Endodermal cell (in vitro differentiated cells): ENCODE results near the gene ALCAM. TPM values are rescaled to one million over a fixed set of nuclear protein-coding genes. Genes with fewer than 3 reads are reported as not detected.

ENCODE experiments used
- DNase-seq: peaks from one replicate; pipeline ENCODE4 v3.0.0-alpha.2; 2017
- H3K27ac ChIP-seq: 2 replicates; pipeline ENCODE4 v1.5.1; 2013; ENCODE audit warnings: mild to moderate bottlenecking, low read depth, low read length, moderate library complexity
- H3K27me3 ChIP-seq: 2 replicates; pipeline ENCODE4 v1.6.1; 2013; ENCODE audit warnings: mild to moderate bottlenecking, low read length, moderate library complexity; ENCODE audit not compliant: insufficient read depth, control insufficient read depth, poor library complexity, severe bottlenecking
- H3K36me3 ChIP-seq: 2 replicates; pipeline ENCODE4 v1.7.0; 2013; ENCODE audit warnings: mild to moderate bottlenecking, low read length, moderate library complexity; ENCODE audit not compliant: control insufficient read depth, insufficient read depth
- H3K4me1 ChIP-seq: one replicate; pipeline ENCODE4 v1.7.0; 2013; ENCODE audit warnings: low read length; ENCODE audit not compliant: control insufficient read depth, insufficient read depth
- H3K4me3 ChIP-seq: 2 replicates; pipeline ENCODE4 v1.5.1; 2013; ENCODE audit warnings: mild to moderate bottlenecking, low read length, moderate library complexity
- H3K9ac ChIP-seq: 2 replicates; pipeline ENCODE4 v1.6.1; 2013; ENCODE audit warnings: mild to moderate bottlenecking, low read length, moderate library complexity; ENCODE audit not compliant: poor library complexity, severe bottlenecking; ENCODE audit errors: extremely low read depth
- H3K9me3 ChIP-seq: 2 replicates; pipeline ENCODE4 v1.6.1; 2013; ENCODE audit warnings: mild to moderate bottlenecking, low read length, moderate library complexity; ENCODE audit not compliant: control insufficient read depth
- H3K27ac Mint-ChIP-seq: 2 replicates; pipeline ENCODE4 v1.8.0; 2020; ENCODE audit warnings: mixed read lengths
- H3K27me3 Mint-ChIP-seq: 2 replicates; pipeline ENCODE4 v1.8.0; 2021; ENCODE audit warnings: mild to moderate bottlenecking, mixed read lengths; ENCODE audit not compliant: insufficient read depth
- H3K36me3 Mint-ChIP-seq: 2 replicates; pipeline ENCODE4 v1.8.0; 2020; ENCODE audit warnings: low read depth, mixed read lengths
- H3K4me1 Mint-ChIP-seq: 2 replicates; pipeline ENCODE4 v1.8.0; 2020; ENCODE audit warnings: mixed read lengths
- H3K4me3 Mint-ChIP-seq: 2 replicates; pipeline ENCODE4 v1.8.0; 2020; ENCODE audit warnings: mild to moderate bottlenecking, moderate library complexity, mixed read lengths
- H3K9me3 Mint-ChIP-seq: 2 replicates; pipeline ENCODE4 v1.8.0; 2020; ENCODE audit warnings: mild to moderate bottlenecking, mixed read lengths
- WGBS, 2 experiments: methylation state at CpG; one replicate each; pipeline versions ENCODE4 v1.1.5 to v1.1.7; 2013; ENCODE audit warnings: missing lambda C conversion rate in 2 of 2, mixed read lengths in 1 of 2; ENCODE audit not compliant: insufficient coverage in 1 of 2, insufficient read length in 1 of 2; 5-methylcytosine and 5-hydroxymethylcytosine counted together
- total RNA-seq, 2 donors: library from RNA; stranded (reverse); fragmentation: NEBNext Ultra II Directional in 1 of 2; extraction: Animal tissue kit (Norgen Biotek cat#: 25700) in 1 of 2; gene quantifications; 2 replicates in 1 of 2; 3 replicates in 1 of 2; pipeline ENCODE4 v1.2.1, GENCODE V29; 2021
- TF ChIP-seq, protein P1 (sequence below): fragments of 200-600 bp; sonication (generic); conservative IDR thresholded peaks from 2 replicates; pipeline ENCODE4 v1.5.0; 2021; ENCODE audit warnings: antibody characterized with exemption, mild to moderate bottlenecking

ALCAM gene
- total RNA-seq, 2 donors from 2014 or later = 19.3 to 36.5 TPM

DNA sequence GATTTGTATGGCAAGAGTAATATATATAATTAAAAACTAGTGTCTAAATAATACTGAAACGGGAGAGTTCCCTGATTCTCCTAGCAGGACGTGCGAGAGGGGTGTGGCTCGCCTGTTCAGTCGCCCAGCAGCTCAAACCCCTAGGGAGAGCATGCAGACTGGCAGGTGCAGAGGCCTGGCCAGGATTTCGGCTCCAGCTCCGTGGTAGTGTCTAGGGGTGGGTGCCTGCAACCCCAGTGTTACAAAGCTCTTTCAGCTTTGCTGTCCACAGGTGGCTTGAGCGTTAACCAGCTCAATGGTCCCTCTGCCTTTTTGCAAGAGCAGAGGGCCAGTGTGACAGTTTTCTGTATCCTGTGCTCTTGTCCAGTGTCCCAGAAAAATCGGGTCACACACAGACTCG is 226.6 kb downstream of the ALCAM start:
- 88 to 100% methylated on average over 1 to 10 of the region's 10 CpGs for WGBS, 2 experiments
- no peaks in the 10 kb centered on the region for H3K9me3 Mint-ChIP-seq

DNA sequence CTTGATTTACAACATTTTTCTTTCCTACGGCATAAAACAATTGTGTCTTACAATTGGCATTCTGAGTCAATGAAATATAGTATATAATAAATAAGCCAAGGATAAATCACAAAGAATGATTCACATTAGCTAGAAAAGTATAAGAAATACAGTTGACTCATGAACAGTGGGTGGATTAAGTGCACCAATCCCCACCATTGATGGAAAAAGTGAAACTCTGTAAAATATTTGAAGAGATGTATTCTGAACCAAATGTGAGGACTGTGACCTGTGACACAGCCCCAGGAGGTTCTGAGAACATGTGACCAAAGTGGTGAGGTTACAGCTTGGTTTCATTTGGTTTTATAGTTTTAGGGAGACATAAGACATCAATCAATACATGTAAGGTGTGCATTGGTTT is 227.5 kb downstream of the ALCAM start:
- Mint-ChIP-seq H3K9me3 (no peaks in the 10 kb centered on the region), H3K36me3 (no peaks in the 10 kb centered on the region), H3K4me3 (no peak overlapping the region), H3K27me3 (no peaks in the 10 kb centered on the region), H3K27ac (no peak overlapping the region), H3K4me1 (no peaks in the 10 kb centered on the region)
- no peaks in the 10 kb centered on the region for H3K36me3 ChIP-seq
- WGBS, 2 experiments = no CpG with 5 or more reads among the region's 1 CpG
- no peak overlapping the region for H3K9ac ChIP-seq
- TF ChIP-seq, protein P1, sequence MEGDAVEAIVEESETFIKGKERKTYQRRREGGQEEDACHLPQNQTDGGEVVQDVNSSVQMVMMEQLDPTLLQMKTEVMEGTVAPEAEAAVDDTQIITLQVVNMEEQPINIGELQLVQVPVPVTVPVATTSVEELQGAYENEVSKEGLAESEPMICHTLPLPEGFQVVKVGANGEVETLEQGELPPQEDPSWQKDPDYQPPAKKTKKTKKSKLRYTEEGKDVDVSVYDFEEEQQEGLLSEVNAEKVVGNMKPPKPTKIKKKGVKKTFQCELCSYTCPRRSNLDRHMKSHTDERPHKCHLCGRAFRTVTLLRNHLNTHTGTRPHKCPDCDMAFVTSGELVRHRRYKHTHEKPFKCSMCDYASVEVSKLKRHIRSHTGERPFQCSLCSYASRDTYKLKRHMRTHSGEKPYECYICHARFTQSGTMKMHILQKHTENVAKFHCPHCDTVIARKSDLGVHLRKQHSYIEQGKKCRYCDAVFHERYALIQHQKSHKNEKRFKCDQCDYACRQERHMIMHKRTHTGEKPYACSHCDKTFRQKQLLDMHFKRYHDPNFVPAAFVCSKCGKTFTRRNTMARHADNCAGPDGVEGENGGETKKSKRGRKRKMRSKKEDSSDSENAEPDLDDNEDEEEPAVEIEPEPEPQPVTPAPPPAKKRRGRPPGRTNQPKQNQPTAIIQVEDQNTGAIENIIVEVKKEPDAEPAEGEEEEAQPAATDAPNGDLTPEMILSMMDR = no peak
- H3K4me3 ChIP-seq = no peak overlapping the region
- H3K9me3 ChIP-seq = no peaks in the 10 kb centered on the region
- H3K27ac ChIP-seq = no peak overlapping the region
- DNase-seq = no peak
- H3K4me1 ChIP-seq = no peaks in the 10 kb centered on the region
- no peaks in the 10 kb centered on the region for H3K27me3 ChIP-seq

More for the DNA sequence above, 226.6 kb downstream of the ALCAM start:
- no peaks in the 10 kb centered on the region for H3K4me1 Mint-ChIP-seq
- Histone ChIP-seq H3K9me3 (no peaks in the 10 kb centered on the region), H3K9ac (no peak overlapping the region), H3K36me3 (no peaks in the 10 kb centered on the region), H3K4me1 (no peaks in the 10 kb centered on the region), H3K27me3 (no peaks in the 10 kb centered on the region), H3K27ac (no peak overlapping the region), H3K4me3 (no peak overlapping the region)
- TF ChIP-seq, protein P1 = no peak
- H3K36me3 Mint-ChIP-seq = no peaks in the 10 kb centered on the region
- no peak for DNase-seq
- H3K27ac Mint-ChIP-seq = no peak overlapping the region
- H3K4me3 Mint-ChIP-seq = no peak overlapping the region
- no peaks in the 10 kb centered on the region for H3K27me3 Mint-ChIP-seq

GRCh38 chr3:105598042-105598796 is 231.5 kb downstream of the ALCAM start:
- TF ChIP-seq, protein P1 = no peak
- Histone ChIP-seq H3K9me3 (no peaks in the 10 kb centered on the region), H3K27me3 (no peaks in the 10 kb centered on the region), H3K4me1 (no peaks in the 10 kb centered on the region), H3K9ac (no peak overlapping the region), H3K27ac (no peak overlapping the region), H3K4me3 (no peak overlapping the region), H3K36me3 (no peaks in the 10 kb centered on the region)
- DNase-seq = no peak
- Mint-ChIP-seq H3K9me3 (no peaks in the 10 kb centered on the region), H3K27ac (no peak overlapping the region), H3K4me3 (no peak overlapping the region), H3K27me3 (no peaks in the 10 kb centered on the region), H3K36me3 (no peaks in the 10 kb centered on the region), H3K4me1 (no peaks in the 10 kb centered on the region)
- 82 to 89% methylated on average over 1 to 3 of the region's 3 CpGs for WGBS, 2 experiments
